Pancreas (tissue), 10 donors: ENCODE data around the gene SECISBP2. TPM values are rescaled to one million over a fixed set of nuclear protein-coding genes. Genes with fewer than 3 reads are reported as not detected.
A peak's percentile ranks its signal among the peaks of the same experiment; 100 is the strongest.

Experiments used
- ATAC-seq, 4 donors: fragments of 200-7000 bp; cut with Tn5 transposase; one replicate each; pipeline versions ENCODE4 v1.8.0 to v1.9.1; 2020; ENCODE audit warnings: mild to moderate bottlenecking in 4 of 4, moderate library complexity in 4 of 4
- DNase-seq, 6 donors: peaks; one replicate each; pipeline ENCODE4 v3.0.0-alpha.2; 2020
- FAIRE-seq: peaks from 2 replicates; lab custom pipeline; 2012; peaks lifted over from hg19 to GRCh38; lab: Jason Lieb, UNC
- H3K27ac ChIP-seq, 4 donors: fragments of 200-600 bp; sonication (generic); 1 replicate in 3 of 4; 2 replicates in 1 of 4; pipeline versions ENCODE4 v1.5.0 to v1.8.0; 2020
- H3K27me3 ChIP-seq, 4 donors: fragments of 200-600 bp; one replicate each; pipeline ENCODE4 v1.8.0; 2021
- H3K36me3 ChIP-seq, 3 donors: fragments of 200-600 bp; sonication (generic) in 1 of 3; one replicate each; pipeline versions ENCODE4 v1.5.0 to v1.8.0; 2020 to 2021
- H3K4me1 ChIP-seq, 3 donors: fragments of 200-600 bp; one replicate each; pipeline ENCODE4 v1.8.0; 2021
- H3K4me3 ChIP-seq, 4 donors: fragments of 200-600 bp; sonication (generic) in 2 of 4; one replicate each; pipeline versions ENCODE4 v1.5.0 to v1.8.0; 2020 to 2021
- H3K9me3 ChIP-seq, 4 donors: fragments of 200-600 bp; one replicate each; pipeline ENCODE4 v1.8.0; 2021
- CTCF ChIP-seq, 4 donors: fragments of 200-600 bp; sonication (generic) in 3 of 4; IDR thresholded peaks; one replicate each; pipeline versions ENCODE4 v1.5.0 to v1.8.0; 2021; ENCODE audit warnings: antibody characterized with exemption in 4 of 4
- WGBS, 2 donors: extraction: QIAGEN DNeasy Blood & Tissue Kit; methylation state at CpG; one replicate each; pipeline ENCODE4 v1.1.7; 2013; 5-methylcytosine and 5-hydroxymethylcytosine counted together
- intact Hi-C, 3 donors: fragments of 100-400 bp; cut with DNase I; formaldehyde crosslinking; loops; one replicate each; pipeline versions ENCODE4 v1.11.1 to v1.14.2; 2022
- polyA plus RNA-seq, 2 donors: library from polyadenylated mRNA; stranded (reverse); fragments of 200-250 nt; gene quantifications; one replicate each; pipeline ENCODE4 v1.2.3, GENCODE V29; 2013
- total RNA-seq, 6 donors: library from RNA; stranded (reverse); fragmentation: NEBNext Ultra II Directional in 4 of 6; extraction: Animal tissue kit (Norgen Biotek cat#: 25700) in 4 of 6; gene quantifications; one replicate each; pipeline versions ENCODE4 v1.2.1 to v1.2.4, GENCODE V29; 2021 to 2023
- donor health status: healthy with polysubstance abuse.
- donor health status: DM: no; HTN: no; CAD: no; lungs with moderate emphysema.
- donor health status: DM: no; HTN: no; CAD: no.
- donor health status: control.
- donor health status: control.
- donor health status: Bipolar disorder and iron deficiency.
- donor health status: DM: yes; HTN: yes; CAD: no.
- donor health status: DM: no; HTN: no; CAD: no.
- donor health status: DM: no; HTN: no; CAD: no.
- donor health status: DM: yes; HTN: yes; CAD: no.

The SECISBP2 gene
- total and polyA plus RNA-seq, 8 donors, result 23.4 to 41.1 (median 29.6) TPM

DNA sequence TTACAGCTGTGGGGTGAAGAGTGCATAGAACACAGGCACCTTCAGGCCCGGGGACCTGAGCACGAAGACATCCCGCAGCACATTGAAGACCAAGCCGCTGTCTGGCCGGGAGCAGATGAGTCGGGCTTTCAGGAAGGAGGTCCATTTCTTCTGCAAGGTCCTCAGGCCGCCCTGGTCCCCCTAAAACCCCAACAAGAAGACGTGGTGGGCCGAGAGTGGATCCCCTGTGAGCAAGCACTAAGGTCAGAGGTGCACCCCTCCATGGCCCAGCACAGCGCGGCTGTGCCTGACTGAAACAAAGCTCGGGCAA lies 70.5 kb downstream of the SECISBP2 start:
- H3K27me3 ChIP-seq, result no peaks in the 10 kb centered on the region
- no peak for ATAC-seq

GRCh38 chr9:89390068-89390555 lies 71.8 kb downstream of the SECISBP2 start:
- peak overlapping the region in 3 of 4 donors; percentile 20 to 58 (median 30) for H3K27ac ChIP-seq
- no peak for FAIRE-seq

More for the DNA sequence above, 70.5 kb downstream of the SECISBP2 start:
- H3K9me3 ChIP-seq, result no peaks in the 10 kb centered on the region
- no peak for FAIRE-seq
- H3K36me3 ChIP-seq, result peaks cover 0 to 15% (median 5%) of the 10 kb centered on the region in 3 donors
- 96 to 98% methylated on average over 12 of the region's 12 CpGs for WGBS, 2 donors
- H3K27ac ChIP-seq, result no peak overlapping the region
- H3K4me1 ChIP-seq, result peaks cover 16 to 25% (median 17%) of the 10 kb centered on the region in 3 donors
- no peak for TF ChIP-seq CTCF (IDR thresholded peaks at IDR 0.05)
- no peak for DNase-seq
- H3K4me3 ChIP-seq, result no peak overlapping the region
- intact Hi-C loops, result no loop called here

GRCh38 chr9:89390578-89391116 lies 72.3 kb downstream of the SECISBP2 start:
- WGBS, 2 donors, result 36 to 41% methylated on average over 5 of the region's 5 CpGs
- DNase-seq, result no peak
- peak overlapping the region in 3 of 4 donors; percentile 20 to 58 (median 30) for H3K27ac ChIP-seq
- ATAC-seq, result peak; percentile 45 to 70 (median 58)
- H3K9me3 ChIP-seq, result no peaks in the 10 kb centered on the region
- H3K27me3 ChIP-seq, result no peaks in the 10 kb centered on the region
- no peak overlapping the region for H3K4me3 ChIP-seq
- peaks cover 0 to 12% (median 5%) of the 10 kb centered on the region in 3 donors for H3K36me3 ChIP-seq
- peaks cover 16 to 25% (median 17%) of the 10 kb centered on the region in 3 donors for H3K4me1 ChIP-seq
- no peak for TF ChIP-seq CTCF (IDR thresholded peaks at IDR 0.05)
- intact Hi-C loops, result no loop called here
- no peak for FAIRE-seq

More at GRCh38 chr9:89390068-89390555, 71.8 kb downstream of the SECISBP2 start:
- WGBS, 2 donors, result 78 to 80% methylated on average over 10 of the region's 10 CpGs
- no peaks in the 10 kb centered on the region for H3K27me3 ChIP-seq
- TF ChIP-seq CTCF (IDR thresholded peaks at IDR 0.05), result no peak
- H3K4me3 ChIP-seq, result no peak overlapping the region
- DNase-seq, result no peak
- no peaks in the 10 kb centered on the region for H3K9me3 ChIP-seq
- intact Hi-C loops, result no loop called here
- peak in 2 of 4 donors; percentile 2 to 7 for ATAC-seq
- peaks cover 0 to 15% (median 5%) of the 10 kb centered on the region in 3 donors for H3K36me3 ChIP-seq
- peaks cover 16 to 25% (median 17%) of the 10 kb centered on the region in 3 donors for H3K4me1 ChIP-seq

DNA sequence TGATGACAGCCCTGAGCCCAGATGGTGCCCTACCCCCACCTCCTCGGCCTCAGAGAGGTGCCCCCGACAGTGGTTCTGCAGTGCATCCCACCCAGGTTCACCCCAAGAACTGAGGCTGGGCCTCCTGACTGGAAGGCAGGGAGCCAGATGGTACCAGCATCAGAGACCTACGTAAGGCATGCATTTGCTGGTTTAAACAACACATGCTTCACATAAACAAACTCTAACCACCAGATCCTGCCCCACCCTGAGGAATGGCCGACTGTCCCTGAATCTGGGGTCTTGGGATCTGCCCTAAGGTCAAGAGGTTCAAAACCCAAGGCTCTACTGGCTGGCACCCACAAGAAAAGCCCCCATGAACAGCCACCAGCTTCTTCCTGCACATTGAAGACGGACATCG lies 73.3 kb downstream of the SECISBP2 start:
- no peak for ATAC-seq
- Histone ChIP-seq H3K36me3 (peaks cover 0 to 12% (median 5%) of the 10 kb centered on the region in 3 donors), H3K9me3 (no peaks in the 10 kb centered on the region), H3K4me3 (no peak overlapping the region), H3K27me3 (no peaks in the 10 kb centered on the region), H3K27ac (peak overlapping the region in 2 of 4 donors; percentile 28 to 58), H3K4me1 (peaks cover 16 to 23% (median 17%) of the 10 kb centered on the region in 3 donors)
- FAIRE-seq, result no peak
- no peak for TF ChIP-seq CTCF (IDR thresholded peaks at IDR 0.05)
- no peak for DNase-seq
- intact Hi-C loops, result no loop called here
- 92 to 93% methylated on average over 6 of the region's 6 CpGs for WGBS, 2 donors

DNA sequence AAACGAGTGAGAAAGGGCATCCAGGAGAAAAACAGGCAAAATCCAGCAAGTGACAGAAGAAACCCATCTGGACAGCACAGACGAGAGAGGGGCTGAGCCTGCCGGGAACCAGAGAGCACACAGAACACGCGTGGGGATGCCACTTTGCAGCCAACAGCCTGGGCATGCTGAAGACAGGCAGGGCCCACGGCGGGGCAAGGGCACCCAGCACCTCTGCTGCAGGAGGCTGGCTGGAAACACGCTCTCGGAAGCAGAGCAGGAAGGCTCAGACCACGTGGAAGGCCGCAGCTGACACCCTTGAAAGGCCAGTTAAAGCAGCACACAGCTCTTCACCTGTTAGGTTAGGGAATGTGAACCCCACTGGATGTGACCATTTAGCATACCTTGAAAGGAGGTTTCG lies 76.1 kb downstream of the SECISBP2 start:
- H3K9me3 ChIP-seq, result no peaks in the 10 kb centered on the region
- intact Hi-C loops, result no loop called here
- ATAC-seq, result no peak
- H3K4me3 ChIP-seq, result no peak overlapping the region
- DNase-seq, result no peak
- peaks cover 16 to 21% (median 17%) of the 10 kb centered on the region in 3 donors for H3K4me1 ChIP-seq
- 84 to 92% methylated on average over 12 of the region's 12 CpGs for WGBS, 2 donors
- H3K27ac ChIP-seq, result no peak overlapping the region
- no peaks in the 10 kb centered on the region for H3K27me3 ChIP-seq
- TF ChIP-seq CTCF (IDR thresholded peaks at IDR 0.05), result no peak
- peaks cover 0 to 6% (median 0%) of the 10 kb centered on the region in 3 donors for H3K36me3 ChIP-seq
- no peak for FAIRE-seq
